Islet precursor cell (in vitro differentiated cells): ENCODE measurements around the gene ARHGAP18.
A peak's percentile ranks its signal among the peaks of the same experiment; 100 is the strongest.

Experiments
- DNase-seq: peaks from one replicate; pipeline ENCODE4 v3.0.0-alpha.2; 2018

The ARHGAP18 gene

DNA sequence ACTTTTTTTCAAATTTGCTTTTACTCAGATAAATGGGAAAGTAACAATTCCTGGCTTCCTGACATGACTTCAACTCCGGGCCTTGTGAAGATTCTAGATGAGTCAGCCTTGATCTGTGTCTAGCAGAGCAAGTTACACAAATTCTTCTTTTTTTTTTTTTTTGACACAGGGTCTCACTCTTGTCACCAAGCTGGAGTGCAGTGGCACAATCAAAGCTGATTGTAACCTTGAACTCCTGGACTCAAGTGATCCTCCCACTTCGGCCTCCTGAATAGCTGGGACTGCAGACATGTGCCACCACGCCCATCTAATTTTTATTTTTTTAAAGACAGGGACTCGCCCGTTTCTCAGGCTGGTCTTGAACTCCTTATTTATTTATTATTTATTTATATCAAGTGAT lies 7.3 kb upstream of the ARHGAP18 start:
- DNase-seq, result no peak

- DNase-seq, result no peak
Measured at GRCh38 chr6:129713806-129714333, 3.9 kb upstream of the ARHGAP18 start.

DNA sequence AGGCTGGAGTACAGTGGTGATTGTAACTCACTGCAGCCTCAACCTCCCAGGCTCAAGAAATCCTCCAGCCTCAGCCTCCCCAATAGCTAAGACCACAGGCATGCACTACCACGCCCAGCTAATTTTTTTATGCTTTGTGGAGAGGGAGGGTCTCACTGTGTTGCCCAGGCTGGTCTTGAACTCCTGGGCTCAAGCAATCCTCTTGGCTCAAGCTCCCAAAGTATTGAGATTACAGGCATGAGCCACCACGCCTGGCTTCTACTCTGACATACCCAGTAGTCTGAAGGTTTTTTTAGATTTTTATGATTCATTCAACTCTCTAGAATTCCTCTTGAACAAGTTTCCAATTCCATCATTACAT lies 1.3 kb upstream of the ARHGAP18 start:
- no peak for DNase-seq

DNA sequence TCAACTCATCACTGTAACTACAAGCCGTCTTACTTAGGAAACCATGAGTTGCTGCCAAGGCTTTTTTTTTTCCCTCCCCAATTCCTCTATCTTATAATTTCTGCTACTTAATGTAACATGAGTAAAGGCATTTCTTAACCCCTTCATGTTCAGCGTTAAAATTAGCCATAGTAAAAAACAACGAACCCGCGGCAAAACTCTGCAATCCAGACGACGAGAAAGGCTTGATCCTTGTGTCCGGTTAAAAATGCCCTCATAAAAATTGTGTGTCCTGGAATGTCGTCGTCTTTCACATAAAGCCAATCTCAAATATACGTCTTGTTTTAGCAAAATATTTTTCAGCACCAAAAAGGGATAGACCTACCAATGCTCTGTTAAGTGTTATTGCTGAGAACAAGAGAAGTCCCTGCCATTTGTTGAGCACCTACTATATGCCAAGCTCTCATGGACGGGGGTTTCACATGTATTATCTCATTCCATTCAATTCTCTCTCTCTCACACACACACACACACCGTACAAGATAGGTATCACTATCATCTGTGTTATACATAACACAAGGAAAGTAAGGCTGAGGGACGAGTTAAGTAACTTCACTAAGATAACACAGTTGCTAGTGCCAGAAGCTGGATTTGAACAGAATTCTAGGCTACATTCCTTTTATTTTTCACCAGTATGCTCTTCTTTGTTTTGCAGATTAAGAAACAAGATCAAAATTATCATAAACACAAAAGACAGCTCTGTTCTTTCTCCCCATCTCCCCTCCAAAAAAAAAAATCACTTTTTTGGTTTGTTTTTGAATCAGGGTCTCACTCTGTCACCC lies 683 bp upstream of the ARHGAP18 start:
- DNase-seq, result no peak

GRCh38 chr6:129709196-129709768 lies 695 bp downstream of the ARHGAP18 start:
- no peak for DNase-seq

- DNase-seq, result no peak
Measured at GRCh38 chr6:129708496-129709195, 1.3 kb downstream of the ARHGAP18 start.

- DNase-seq, result no peak
Measured at GRCh38 chr6:129707882-129708495, 2.0 kb downstream of the ARHGAP18 start.

DNA sequence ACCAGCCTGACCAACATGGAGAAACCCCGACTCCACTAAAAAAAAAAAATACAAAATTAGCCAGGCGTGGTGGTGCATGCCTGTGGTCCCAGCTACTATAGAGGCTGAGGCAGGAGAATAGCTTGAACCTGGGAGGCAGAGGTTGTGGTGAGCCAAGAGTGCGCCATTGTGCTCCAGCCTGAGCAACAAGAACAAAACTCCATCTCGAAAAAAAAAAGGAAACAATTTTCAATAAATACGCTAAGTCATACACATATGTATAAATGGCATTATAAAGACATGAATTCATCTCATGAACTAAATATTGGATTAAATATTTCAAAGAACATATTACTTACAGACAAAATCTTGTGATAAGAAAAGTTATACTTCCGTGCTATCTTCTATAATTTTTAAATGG lies 2.9 kb downstream of the ARHGAP18 start:
- DNase-seq, result no peak

DNA sequence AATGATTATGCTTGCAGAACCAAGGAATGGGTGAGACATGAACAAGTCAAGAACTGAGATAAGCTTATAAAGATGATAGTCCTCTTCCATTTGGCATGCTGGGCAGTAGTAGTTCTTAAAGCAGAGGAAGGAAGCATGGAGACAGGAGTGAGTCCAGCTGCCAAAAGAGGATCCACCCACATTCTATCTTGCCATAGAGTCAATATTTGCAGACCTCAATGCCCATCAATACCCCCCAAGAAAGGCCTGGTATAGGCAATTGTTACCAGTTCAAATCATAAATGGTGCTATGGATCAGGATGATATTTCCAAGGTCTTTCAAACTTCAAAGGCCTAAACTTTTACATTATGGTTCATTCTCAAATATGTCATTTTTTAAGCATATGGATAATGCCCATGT lies 4.8 kb downstream of the ARHGAP18 start:
- DNase-seq, result no peak

DNA sequence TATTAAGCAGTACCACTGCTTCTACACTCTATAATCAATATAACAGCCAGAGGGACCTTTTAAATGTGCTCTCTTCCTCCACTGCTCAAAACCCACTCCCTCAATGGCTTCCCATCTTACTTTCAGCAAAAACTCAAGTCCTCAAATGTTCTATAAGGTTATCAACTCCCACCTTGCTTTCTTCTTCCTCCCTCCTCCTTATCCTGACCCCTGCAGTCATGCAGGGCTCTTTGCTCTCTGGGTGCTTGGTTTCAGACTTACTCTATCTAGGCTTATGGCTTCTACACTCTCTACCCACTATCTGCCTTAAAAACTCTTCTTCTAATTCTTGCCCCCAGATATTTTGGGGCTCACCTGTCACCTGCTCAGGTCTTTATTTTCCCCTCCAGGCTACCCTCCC lies 5.3 kb downstream of the ARHGAP18 start:
- no peak for DNase-seq

DNA sequence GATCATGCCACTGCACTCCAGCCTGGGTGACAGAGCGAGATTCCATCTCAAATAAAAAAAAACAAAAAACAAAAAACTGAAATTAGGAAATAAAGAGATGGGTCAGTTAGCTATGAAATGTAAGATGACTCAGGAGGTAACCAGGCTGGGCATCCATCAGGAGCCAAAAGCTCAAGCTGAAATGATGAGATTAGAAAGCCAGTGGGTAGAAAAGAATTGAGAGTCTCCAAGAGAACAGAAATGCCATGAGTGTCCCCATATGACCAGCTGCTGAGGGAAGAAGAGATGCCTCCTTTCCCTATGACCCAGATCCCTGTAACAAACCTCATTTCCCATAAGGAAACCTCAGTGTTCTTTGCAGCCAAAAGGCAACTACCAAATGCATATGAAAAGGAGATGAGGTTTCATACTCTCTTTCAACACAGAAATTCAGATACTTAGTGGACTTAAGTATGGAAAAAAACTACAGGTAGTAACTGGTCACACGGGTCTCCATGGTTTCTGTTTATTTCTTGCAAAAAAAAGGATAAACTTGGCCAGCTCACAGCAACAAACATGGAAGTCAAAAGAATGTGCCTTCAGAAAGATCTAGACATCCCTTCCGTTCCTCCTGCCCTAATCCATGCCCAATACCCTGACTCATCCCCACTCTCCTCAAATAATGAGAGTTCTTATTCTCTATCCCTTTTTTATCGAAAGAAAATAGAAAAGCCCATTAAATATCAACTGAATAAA lies 8.1 kb downstream of the ARHGAP18 start:
- no peak for DNase-seq

GRCh38 chr6:129700666-129701065 lies 9.3 kb downstream of the ARHGAP18 start:
- DNase-seq, result no peak

DNA sequence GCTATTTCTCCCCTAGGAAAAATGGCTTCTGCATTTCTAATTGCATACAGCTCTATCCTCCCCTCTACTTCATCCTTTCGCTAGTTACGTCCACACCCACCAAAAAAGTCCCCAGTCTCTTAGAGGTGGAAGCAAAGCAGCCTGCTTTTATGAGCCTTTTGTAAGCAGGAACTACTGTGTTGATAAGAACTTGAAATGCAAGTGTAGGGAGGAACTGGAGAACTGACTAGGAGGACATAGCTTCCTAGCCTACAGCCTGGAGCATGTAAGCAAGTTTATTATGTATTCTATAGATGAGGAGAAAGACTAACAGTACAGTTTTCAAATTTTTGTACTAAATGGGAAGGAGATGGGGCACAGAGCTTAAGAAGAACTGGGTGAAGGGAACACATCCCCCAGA lies 10.3 kb downstream of the ARHGAP18 start:
- no peak for DNase-seq

- no peak for DNase-seq
Measured at GRCh38 chr6:129698430-129698829, 11.5 kb downstream of the ARHGAP18 start.

- no peak for DNase-seq
Measured at GRCh38 chr6:129697788-129698187, 12.2 kb downstream of the ARHGAP18 start.

DNA sequence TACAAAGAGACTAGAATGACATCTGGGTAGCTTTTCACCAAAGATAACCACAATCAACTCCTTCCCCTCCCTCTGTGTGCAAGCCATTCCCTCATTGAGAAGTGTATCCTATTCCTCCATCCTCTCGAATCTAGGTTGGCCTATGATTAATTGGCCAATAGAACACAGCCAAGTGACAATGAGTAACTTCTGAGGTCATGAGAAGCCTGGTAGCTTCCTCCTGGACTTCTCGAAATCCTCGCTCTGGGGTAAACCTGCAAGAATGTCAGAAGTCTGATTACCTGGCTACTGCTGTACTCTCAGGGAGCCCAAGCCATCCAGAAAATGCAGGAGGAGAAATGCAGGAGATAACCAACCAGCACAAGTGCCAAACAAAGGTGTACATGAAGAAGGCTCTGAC lies 13.1 kb downstream of the ARHGAP18 start:
- no peak for DNase-seq

DNA sequence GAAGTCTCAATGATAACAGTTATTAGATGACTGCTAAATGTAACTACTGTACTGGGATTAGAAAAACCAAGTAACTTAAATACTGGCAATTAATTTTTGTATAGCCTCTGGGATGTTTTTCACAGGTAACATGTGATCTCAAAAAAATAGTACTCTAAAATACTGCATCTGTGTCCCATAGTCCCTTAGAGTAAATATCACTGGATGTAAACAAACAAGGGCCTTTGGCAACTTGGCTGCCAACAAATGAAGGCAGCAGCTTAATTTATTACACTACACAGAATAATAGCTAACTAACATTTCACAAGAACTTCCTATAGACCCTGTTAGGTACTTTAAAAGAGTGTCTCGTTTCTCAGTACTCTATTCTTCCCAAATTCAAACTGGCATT lies 14.0 kb downstream of the ARHGAP18 start:
- DNase-seq, result no peak

DNA sequence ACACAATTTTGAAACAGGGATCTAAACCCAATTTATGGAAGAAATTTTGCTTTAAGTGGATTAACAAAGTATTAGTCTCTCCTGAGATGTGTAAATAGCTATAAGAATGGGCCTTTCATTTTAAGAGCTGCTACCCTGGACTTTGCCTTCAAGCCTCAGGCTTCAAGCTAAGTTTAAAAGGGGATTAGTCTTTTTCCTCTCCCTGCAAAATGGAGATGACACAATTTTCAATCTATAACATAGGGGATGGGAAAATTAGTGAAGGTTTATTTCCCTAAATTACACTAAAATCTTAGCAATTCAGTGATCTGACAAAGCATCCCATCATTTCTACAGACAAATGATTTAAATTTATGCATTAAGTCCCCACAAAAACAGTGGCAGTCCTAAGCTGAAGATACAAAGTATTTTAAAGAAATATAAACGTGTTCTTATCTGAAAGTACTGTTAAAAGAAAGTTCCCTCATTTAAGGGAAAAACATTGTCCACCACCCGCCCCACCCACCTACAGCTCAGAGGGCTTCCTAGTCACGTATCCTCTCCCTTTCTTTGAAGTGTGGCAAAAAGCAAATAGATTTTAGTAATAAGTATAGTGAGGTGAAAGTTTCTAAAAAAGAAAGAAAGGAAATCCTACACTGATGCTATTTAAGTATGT lies 14.5 kb downstream of the ARHGAP18 start:
- no peak for DNase-seq

GRCh38 chr6:129694036-129694435 lies 15.9 kb downstream of the ARHGAP18 start:
- DNase-seq, result no peak

DNA sequence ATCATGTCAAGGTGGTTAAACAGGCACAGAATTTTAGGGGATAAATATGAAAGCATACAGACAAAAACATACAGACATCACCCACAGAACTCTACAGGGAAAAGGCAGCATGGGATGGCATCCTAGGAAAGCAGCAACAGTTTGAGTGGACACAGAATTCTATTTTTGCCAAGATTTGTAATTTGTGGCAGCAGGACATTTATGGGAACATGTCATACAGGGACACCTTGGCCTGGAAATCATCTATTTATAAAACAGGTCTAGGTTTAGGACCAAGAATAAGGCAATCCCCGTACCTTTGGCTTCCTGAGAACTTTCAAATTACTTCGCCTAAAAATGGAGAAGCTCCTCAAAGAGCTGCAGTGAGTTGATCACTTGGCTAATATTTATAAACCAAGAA lies 17.5 kb downstream of the ARHGAP18 start:
- no peak for DNase-seq

DNA sequence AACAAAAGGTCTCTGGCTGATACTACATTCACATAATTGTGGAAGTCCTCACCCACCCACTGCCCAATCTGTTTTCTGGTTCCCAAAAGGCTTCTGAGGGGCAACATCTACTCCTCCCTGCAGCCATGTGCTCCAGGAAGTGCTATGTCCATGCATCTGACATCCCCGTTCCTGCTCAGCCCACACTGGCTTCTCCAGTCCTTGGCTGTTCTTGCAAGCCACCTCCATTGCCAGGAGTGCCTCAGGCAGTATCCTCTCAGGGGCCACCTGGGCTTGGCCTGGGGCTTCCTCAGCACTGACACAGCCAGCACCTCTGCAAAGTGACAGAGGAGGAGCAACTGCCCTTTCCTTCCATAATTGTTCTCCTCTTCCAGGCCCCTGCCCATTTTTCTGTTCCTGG lies 18.3 kb downstream of the ARHGAP18 start:
- DNase-seq, result peak; percentile 74

- no peak for DNase-seq
Measured at GRCh38 chr6:129691043-129691640, 18.8 kb downstream of the ARHGAP18 start.
